Activated CD4-positive, alpha-beta T cell treated with anti-CD3 and anti-CD28 coated beads, Interleukin-2, amount 10 ng/mL, durations not matched to agents 7 days and 5 days (primary cell): ENCODE measurements around the gene GASK1A. TPM values are rescaled to one million over a fixed set of nuclear protein-coding genes. Genes with fewer than 3 reads are reported as not detected.

Source experiments
- CTCF ChIA-PET: fragments of 350-600 bp; sonication (Branson Sonifier 250); formaldehyde crosslinking; loops from one replicate; lab custom pipeline; 2021; ENCODE audit warnings: antibody characterized with exemption; lab: Charles Lee
- POLR2A ChIA-PET: fragments of 350-600 bp; sonication (Branson Sonifier 250); formaldehyde crosslinking; loops from one replicate; lab custom pipeline; 2021; ENCODE audit warnings: antibody characterized with exemption; lab: Charles Lee
- DNase-seq: peaks from one replicate; pipeline ENCODE4 v3.0.0-alpha.2; 2020
- H3K27ac Mint-ChIP-seq: one replicate; pipeline ENCODE4 v1.8.0; 2021; ENCODE audit warnings: mild to moderate bottlenecking, moderate library complexity, mixed read lengths
- H3K27me3 Mint-ChIP-seq: one replicate; pipeline ENCODE4 v1.8.0; 2021; ENCODE audit warnings: mixed read lengths
- H3K36me3 Mint-ChIP-seq: one replicate; pipeline ENCODE4 v1.8.0; 2021; ENCODE audit warnings: low read depth, mixed read lengths
- H3K4me1 Mint-ChIP-seq: one replicate; pipeline ENCODE4 v1.8.0; 2021; ENCODE audit warnings: mixed read lengths
- H3K4me3 Mint-ChIP-seq: one replicate; pipeline ENCODE4 v1.8.0; 2021; ENCODE audit warnings: mild to moderate bottlenecking, moderate library complexity, mixed read lengths
- H3K9me3 Mint-ChIP-seq: one replicate; pipeline ENCODE4 v1.8.0; 2021; ENCODE audit warnings: mixed read lengths
- total RNA-seq, 2 experiments: library from RNA; stranded (reverse); gene quantifications; one replicate each; pipeline ENCODE4 v1.2.3, GENCODE V29; 2021

The GASK1A gene
- total RNA-seq, 2 experiments from 2014 or later = not detected

GRCh38 chr3:43071313-43071893 is 92.3 kb downstream of the GASK1A start:
- no peaks in the 10 kb centered on the region for H3K9me3 Mint-ChIP-seq
- H3K36me3 Mint-ChIP-seq = no peaks in the 10 kb centered on the region
- CTCF ChIA-PET = interaction anchor here (0.6 to 1.3 kb wide), 3 partner anchors 18 to 47 kb away, joined by 3 to 5 read pairs (median 4); no protein-coding TSS in a partner anchor
- H3K4me3 Mint-ChIP-seq = no peak overlapping the region
- no peaks in the 10 kb centered on the region for H3K4me1 Mint-ChIP-seq
- DNase-seq = peak; percentile 13
- H3K27me3 Mint-ChIP-seq = no peaks in the 10 kb centered on the region
- no peak overlapping the region for H3K27ac Mint-ChIP-seq
- POLR2A ChIA-PET = no interaction called here

GRCh38 chr3:43072361-43072760 is 93.2 kb downstream of the GASK1A start:
- ChIA-PET POLR2A (no interaction called here), CTCF (interaction anchor here (0.6 kb wide), 1 partner anchor 20 kb away, joined by 4 read pairs; no protein-coding TSS in a partner anchor)

GRCh38 chr3:43073116-43073835 is 94.2 kb downstream of the GASK1A start:
- CTCF ChIA-PET = no interaction called here
- POLR2A ChIA-PET = no interaction called here
- DNase-seq = no peak
- no peaks in the 10 kb centered on the region for H3K4me1 Mint-ChIP-seq
- H3K27me3 Mint-ChIP-seq = no peaks in the 10 kb centered on the region
- no peak overlapping the region for H3K4me3 Mint-ChIP-seq
- H3K27ac Mint-ChIP-seq = no peak overlapping the region
- no peaks in the 10 kb centered on the region for H3K36me3 Mint-ChIP-seq
- no peaks in the 10 kb centered on the region for H3K9me3 Mint-ChIP-seq

More at GRCh38 chr3:43072361-43072760, 93.2 kb downstream of the GASK1A start:
- Mint-ChIP-seq H3K9me3 (no peaks in the 10 kb centered on the region), H3K27ac (no peak overlapping the region), H3K4me3 (no peak overlapping the region), H3K36me3 (no peaks in the 10 kb centered on the region), H3K27me3 (no peaks in the 10 kb centered on the region), H3K4me1 (no peaks in the 10 kb centered on the region)
- no peak for DNase-seq

- no peaks in the 10 kb centered on the region for H3K9me3 Mint-ChIP-seq
- H3K36me3 Mint-ChIP-seq = no peaks in the 10 kb centered on the region
- H3K27me3 Mint-ChIP-seq = no peaks in the 10 kb centered on the region
- H3K4me3 Mint-ChIP-seq = no peak overlapping the region
- no peak overlapping the region for H3K27ac Mint-ChIP-seq
- H3K4me1 Mint-ChIP-seq = no peaks in the 10 kb centered on the region
- no peak for DNase-seq
- ChIA-PET CTCF (no interaction called here), POLR2A (no interaction called here)
Measured at GRCh38 chr3:43073836-43074220, 94.7 kb downstream of the GASK1A start.

GRCh38 chr3:43074482-43074881 is 95.4 kb downstream of the GASK1A start:
- Mint-ChIP-seq H3K4me1 (no peaks in the 10 kb centered on the region), H3K36me3 (no peaks in the 10 kb centered on the region), H3K27me3 (no peaks in the 10 kb centered on the region), H3K9me3 (no peaks in the 10 kb centered on the region), H3K27ac (no peak overlapping the region), H3K4me3 (no peak overlapping the region)
- POLR2A ChIA-PET = no interaction called here
- no peak for DNase-seq
- CTCF ChIA-PET = no interaction called here

- CTCF ChIA-PET = no interaction called here
- Mint-ChIP-seq H3K36me3 (peaks cover 4% of the 10 kb centered on the region), H3K27me3 (no peaks in the 10 kb centered on the region), H3K9me3 (peaks cover 1% of the 10 kb centered on the region), H3K27ac (no peak overlapping the region), H3K4me3 (no peak overlapping the region), H3K4me1 (no peaks in the 10 kb centered on the region)
- no peak for DNase-seq
- POLR2A ChIA-PET = no interaction called here
Measured at GRCh38 chr3:43074901-43075689, 96.0 kb downstream of the GASK1A start.

- H3K36me3 Mint-ChIP-seq = peaks cover 14% of the 10 kb centered on the region
- DNase-seq = no peak
- no peaks in the 10 kb centered on the region for H3K27me3 Mint-ChIP-seq
- H3K27ac Mint-ChIP-seq = no peak overlapping the region
- no peak overlapping the region for H3K4me3 Mint-ChIP-seq
- ChIA-PET POLR2A (interaction anchor here (0.7 kb wide), 1 partner anchor 52 kb away, joined by 3 read pairs; no protein-coding TSS in a partner anchor), CTCF (no interaction called here)
- H3K4me1 Mint-ChIP-seq = no peaks in the 10 kb centered on the region
- H3K9me3 Mint-ChIP-seq = peaks cover 5% of the 10 kb centered on the region
Measured at GRCh38 chr3:43075904-43076661, 97.0 kb downstream of the GASK1A start.

GRCh38 chr3:43076857-43077256 is 97.7 kb downstream of the GASK1A start:
- Mint-ChIP-seq H3K4me1 (no peaks in the 10 kb centered on the region), H3K27ac (no peak overlapping the region), H3K9me3 (peaks cover 5% of the 10 kb centered on the region), H3K27me3 (no peaks in the 10 kb centered on the region), H3K4me3 (no peak overlapping the region), H3K36me3 (peaks cover 16% of the 10 kb centered on the region)
- POLR2A ChIA-PET = interaction anchor here (0.6 to 0.7 kb wide), 2 partner anchors 51 to 869 kb away, joined by 3 read pairs; no protein-coding TSS in a partner anchor
- no peak for DNase-seq
- CTCF ChIA-PET = no interaction called here

- no peak overlapping the region for H3K27ac Mint-ChIP-seq
- DNase-seq = no peak
- POLR2A ChIA-PET = interaction anchor here (0.6 kb wide), 1 partner anchor 869 kb away, joined by 3 read pairs; no protein-coding TSS in a partner anchor
- H3K27me3 Mint-ChIP-seq = no peaks in the 10 kb centered on the region
- CTCF ChIA-PET = no interaction called here
- H3K9me3 Mint-ChIP-seq = peaks cover 6% of the 10 kb centered on the region
- peaks cover 18% of the 10 kb centered on the region for H3K36me3 Mint-ChIP-seq
- H3K4me3 Mint-ChIP-seq = no peak overlapping the region
- H3K4me1 Mint-ChIP-seq = no peaks in the 10 kb centered on the region
Measured at GRCh38 chr3:43077261-43077660, 98.2 kb downstream of the GASK1A start.

GRCh38 chr3:43077707-43078106 is 98.6 kb downstream of the GASK1A start:
- H3K36me3 Mint-ChIP-seq = peaks cover 23% of the 10 kb centered on the region
- no peak for DNase-seq
- H3K4me3 Mint-ChIP-seq = no peak overlapping the region
- CTCF ChIA-PET = interaction anchor here (1.3 kb wide), 1 partner anchor 13 kb away, joined by 6 read pairs; no protein-coding TSS in a partner anchor
- no peak overlapping the region for H3K27ac Mint-ChIP-seq
- no peaks in the 10 kb centered on the region for H3K27me3 Mint-ChIP-seq
- H3K9me3 Mint-ChIP-seq = peaks cover 10% of the 10 kb centered on the region
- POLR2A ChIA-PET = no interaction called here
- no peaks in the 10 kb centered on the region for H3K4me1 Mint-ChIP-seq

- Mint-ChIP-seq H3K36me3 (peaks cover 32% of the 10 kb centered on the region), H3K27ac (no peak overlapping the region), H3K27me3 (no peaks in the 10 kb centered on the region), H3K4me1 (no peaks in the 10 kb centered on the region), H3K4me3 (no peak overlapping the region), H3K9me3 (peaks cover 21% of the 10 kb centered on the region)
- ChIA-PET POLR2A (no interaction called here), CTCF (no interaction called here)
- no peak for DNase-seq
Measured at GRCh38 chr3:43079536-43080332, 100.6 kb downstream of the GASK1A start.
